Adrenal gland (tissue), 5 donors: ENCODE measurements around the gene VAMP8.

Experiments used
- POLR2A ChIP-seq, 2 donors: fragments of 450-650 bp; IDR thresholded peaks; one replicate each; pipeline ENCODE4 v1.6.1; 2017; ENCODE audit warnings: antibody characterized with exemption in 2 of 2, mild to moderate bottlenecking in 2 of 2, moderate library complexity in 1 of 2
- TF ChIP-seq, protein P1 (sequence below), 6 experiments: fragments of 450-650 bp in 4 of 6; fragments of 200-600 bp in 2 of 6; sonication (generic) in 1 of 6; IDR thresholded peaks; 1 replicate in 5 of 6; 2 replicates in 1 of 6; pipeline versions ENCODE4 v1.5.1 to v1.8.0; 2016 to 2021; ENCODE audit warnings: antibody characterized with exemption in 6 of 6, mild to moderate bottlenecking in 2 of 6, moderate library complexity in 1 of 6
- donor health status: DM: no; HTN: no; CAD: no.

GRCh38 chr2:85600951-85601770, 23.8 kb downstream of the VAMP8 start:
- TF ChIP-seq, protein P1, sequence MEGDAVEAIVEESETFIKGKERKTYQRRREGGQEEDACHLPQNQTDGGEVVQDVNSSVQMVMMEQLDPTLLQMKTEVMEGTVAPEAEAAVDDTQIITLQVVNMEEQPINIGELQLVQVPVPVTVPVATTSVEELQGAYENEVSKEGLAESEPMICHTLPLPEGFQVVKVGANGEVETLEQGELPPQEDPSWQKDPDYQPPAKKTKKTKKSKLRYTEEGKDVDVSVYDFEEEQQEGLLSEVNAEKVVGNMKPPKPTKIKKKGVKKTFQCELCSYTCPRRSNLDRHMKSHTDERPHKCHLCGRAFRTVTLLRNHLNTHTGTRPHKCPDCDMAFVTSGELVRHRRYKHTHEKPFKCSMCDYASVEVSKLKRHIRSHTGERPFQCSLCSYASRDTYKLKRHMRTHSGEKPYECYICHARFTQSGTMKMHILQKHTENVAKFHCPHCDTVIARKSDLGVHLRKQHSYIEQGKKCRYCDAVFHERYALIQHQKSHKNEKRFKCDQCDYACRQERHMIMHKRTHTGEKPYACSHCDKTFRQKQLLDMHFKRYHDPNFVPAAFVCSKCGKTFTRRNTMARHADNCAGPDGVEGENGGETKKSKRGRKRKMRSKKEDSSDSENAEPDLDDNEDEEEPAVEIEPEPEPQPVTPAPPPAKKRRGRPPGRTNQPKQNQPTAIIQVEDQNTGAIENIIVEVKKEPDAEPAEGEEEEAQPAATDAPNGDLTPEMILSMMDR (IDR thresholded peaks at IDR 0.05): peak in 1 of 6 experiments; percentile 10
- no peak for TF ChIP-seq POLR2A (IDR thresholded peaks at IDR 0.05)
